ENCODE measurements around the gene PLLP. TPM values are rescaled to one million over a fixed set of nuclear protein-coding genes. Genes with fewer than 3 reads are reported as not detected.
"Not testable (repeated sequence)": the region's sequence is repeated elsewhere in the genome, so short reads cannot be mapped to it uniquely, and the experiment has no call there.

PLLP gene
- polyA plus RNA-seq, 3 donors: 0.52 to 1.2 (median 0.97) TPM

GRCh38 chr16:57277586-57277985, 6.9 kb downstream of the PLLP start:
- peak overlapping the region in 1 of 2 donors; percentile 46 for H3K4me3 Mint-ChIP-seq
- intact Hi-C loops (cut with micrococcal nuclease): no loop called here
- H3K27ac Mint-ChIP-seq: peak overlapping the region in 4 of 7 donors; percentile 22 to 80 (median 50)
- Histone ChIP-seq H3K4me3 (replicated peaks in 1 of 3; ENCODE audit: low read depth in 2 of 3, low read length in 3 of 3) (peak overlapping the region in 1 of 3 experiments; percentile 3), H3K36me3 (replicated peaks in 1 of 2; ENCODE audit: control insufficient read depth in 1 of 2, insufficient read depth in 2 of 2, low read length in 2 of 2) (no peaks in the 10 kb centered on the region), H3K4me1 (ENCODE audit: control insufficient read depth in 1 of 2, insufficient read depth in 2 of 2, low read length in 2 of 2) (peaks cover 40 to 57% of the 10 kb centered on the region in 2 donors), H3K9me3 (replicated peaks in 1 of 2; ENCODE audit: control insufficient read depth in 1 of 2, insufficient read depth in 1 of 2, low read length in 2 of 2) (no peaks in the 10 kb centered on the region), H3K27me3 (ENCODE audit: control insufficient read depth in 2 of 2, insufficient read depth in 2 of 2, low read length in 2 of 2) (peaks cover 0 to 10% of the 10 kb centered on the region in 2 donors), H3K9ac (ENCODE audit: insufficient read depth, low read length, poor library complexity, severe bottlenecking) (no peak overlapping the region), H3K79me2 (ENCODE audit: insufficient read depth, low read length) (no peaks in the 10 kb centered on the region), H2AFZ (ENCODE audit: insufficient read depth, low read depth, low read length, poor library complexity, severe bottlenecking) (no peak overlapping the region), H3K27ac (ENCODE audit: low read depth in 1 of 2, low read length in 2 of 2) (peak overlapping the region; percentile 10 to 26), H3K4me2 (replicated peaks; ENCODE audit: extremely low read depth, low read length, poor library complexity, severe bottlenecking) (peak overlapping the region; percentile 8), H4K20me1 (ENCODE audit: insufficient read depth, low read length) (no peaks in the 10 kb centered on the region)
- DNase-seq: peak; percentile 37 to 41 (median 38)
- no CpG with 5 or more reads among the region's 1 CpG for WGBS (ENCODE audit: insufficient coverage)
- no peaks in the 10 kb centered on the region for H3K36me3 Mint-ChIP-seq
- TF ChIP-seq CTCF (IDR thresholded peaks at IDR 0.05): no peak
- peaks cover 15 to 22% (median 21%) of the 10 kb centered on the region in 3 donors for H3K27me3 Mint-ChIP-seq (ENCODE audit: low read depth in 3 of 3)
- peaks cover 0 to 2% (median 0%) of the 10 kb centered on the region in 7 donors for H3K9me3 Mint-ChIP-seq
- H3K4me1 Mint-ChIP-seq: peaks cover 52% of the 10 kb centered on the region

- Histone ChIP-seq H3K9ac (ENCODE audit: insufficient read depth, low read length, poor library complexity, severe bottlenecking) (peak overlapping the region; percentile 1), H3K4me1 (ENCODE audit: control insufficient read depth in 1 of 2, insufficient read depth in 2 of 2, low read length in 2 of 2) (peaks cover 40 to 57% of the 10 kb centered on the region in 2 donors), H3K36me3 (replicated peaks in 1 of 2; ENCODE audit: control insufficient read depth in 1 of 2, insufficient read depth in 2 of 2, low read length in 2 of 2) (no peaks in the 10 kb centered on the region), H3K27ac (ENCODE audit: low read depth in 1 of 2, low read length in 2 of 2) (peak overlapping the region in 1 of 2 donors; percentile 65), H3K4me2 (replicated peaks; ENCODE audit: extremely low read depth, low read length, poor library complexity, severe bottlenecking) (peak overlapping the region; percentile 74), H2AFZ (ENCODE audit: insufficient read depth, low read depth, low read length, poor library complexity, severe bottlenecking) (no peak overlapping the region), H3K9me3 (replicated peaks in 1 of 2; ENCODE audit: control insufficient read depth in 1 of 2, insufficient read depth in 1 of 2, low read length in 2 of 2) (no peaks in the 10 kb centered on the region), H3K79me2 (ENCODE audit: insufficient read depth, low read length) (no peaks in the 10 kb centered on the region), H3K27me3 (ENCODE audit: control insufficient read depth in 2 of 2, insufficient read depth in 2 of 2, low read length in 2 of 2) (peaks cover 0 to under 1% of the 10 kb centered on the region in 2 donors), H4K20me1 (ENCODE audit: insufficient read depth, low read length) (no peaks in the 10 kb centered on the region), H3K4me3 (replicated peaks in 1 of 3; ENCODE audit: low read depth in 2 of 3, low read length in 3 of 3) (peak overlapping the region in 1 of 3 experiments; percentile 56)
- no peaks in the 10 kb centered on the region for H3K36me3 Mint-ChIP-seq
- WGBS (ENCODE audit: insufficient coverage): 0% methylated on average over 3 of the region's 5 CpGs
- H3K27me3 Mint-ChIP-seq (ENCODE audit: low read depth in 3 of 3): peaks cover 10 to 14% (median 11%) of the 10 kb centered on the region in 3 donors
- H3K4me1 Mint-ChIP-seq: peaks cover 53% of the 10 kb centered on the region
- peak overlapping the region; percentile 68 to 88 for H3K4me3 Mint-ChIP-seq
- no peak for TF ChIP-seq CTCF (IDR thresholded peaks at IDR 0.05)
- H3K9me3 Mint-ChIP-seq: peaks cover 0 to 2% (median 0%) of the 10 kb centered on the region in 7 donors
- peak overlapping the region; percentile 58 to 83 (median 72) for H3K27ac Mint-ChIP-seq
- intact Hi-C loops (cut with micrococcal nuclease): no loop called here
- DNase-seq: peak; percentile 34 to 47 (median 43)
Measured at GRCh38 chr16:57276596-57276995, 7.9 kb downstream of the PLLP start.

- H3K79me2 ChIP-seq (ENCODE audit: insufficient read depth, low read length); H3K9ac ChIP-seq (ENCODE audit: insufficient read depth, low read length, poor library complexity, severe bottlenecking); H3K36me3 ChIP-seq (replicated peaks in 1 of 2; ENCODE audit: control insufficient read depth in 1 of 2, insufficient read depth in 2 of 2, low read length in 2 of 2); H3K9me3 ChIP-seq (replicated peaks in 1 of 2; ENCODE audit: control insufficient read depth in 1 of 2, insufficient read depth in 1 of 2, low read length in 2 of 2); H3K4me2 ChIP-seq (replicated peaks; ENCODE audit: extremely low read depth, low read length, poor library complexity, severe bottlenecking); H3K27me3 ChIP-seq (ENCODE audit: control insufficient read depth in 2 of 2, insufficient read depth in 2 of 2, low read length in 2 of 2); DNase-seq; intact Hi-C loops (cut with micrococcal nuclease); H3K36me3 Mint-ChIP-seq; H3K27me3 Mint-ChIP-seq (ENCODE audit: low read depth in 3 of 3); H3K4me3 ChIP-seq (replicated peaks in 1 of 3; ENCODE audit: low read depth in 2 of 3, low read length in 3 of 3); H3K9me3 Mint-ChIP-seq; H4K20me1 ChIP-seq (ENCODE audit: insufficient read depth, low read length): not testable (repeated sequence)
- peak overlapping the region; percentile 7 for H2AFZ ChIP-seq (ENCODE audit: insufficient read depth, low read depth, low read length, poor library complexity, severe bottlenecking)
- H3K4me1 ChIP-seq (ENCODE audit: control insufficient read depth in 1 of 2, insufficient read depth in 2 of 2, low read length in 2 of 2): peaks cover 40 to 57% of the 10 kb centered on the region in 2 donors
- H3K27ac Mint-ChIP-seq: peak overlapping the region; percentile 1 to 76 (median 61)
- peak overlapping the region; percentile 32 to 65 for H3K27ac ChIP-seq (ENCODE audit: low read depth in 1 of 2, low read length in 2 of 2)
- 73% methylated on average over 2 of the region's 5 CpGs for WGBS (ENCODE audit: insufficient coverage)
- H3K4me1 Mint-ChIP-seq: peaks cover 53% of the 10 kb centered on the region
- peak overlapping the region in 1 of 2 donors; percentile 88 for H3K4me3 Mint-ChIP-seq
Measured at GRCh38 chr16:57275946-57276345, 8.5 kb downstream of the PLLP start.

Data from CD14-positive monocyte (primary cell).